HEK293T (cell line): ENCODE measurements around the gene ALK.
"Not testable (repeated sequence)": the region's sequence is repeated elsewhere in the genome, so short reads cannot be mapped to it uniquely, and the experiment has no call there.

Experiments used
- CTCF ChIA-PET: fragments of 350-600 bp; formaldehyde crosslinking; extraction: SDS; loops from one replicate; lab custom pipeline; 2021; ENCODE audit warnings: antibody characterized with exemption, inconsistent platforms; lab: Yijun Ruan, JAX
- POLR2A ChIA-PET: fragments of 350-600 bp; formaldehyde crosslinking; extraction: SDS; loops from one replicate; lab custom pipeline; 2020; ENCODE audit warnings: antibody characterized with exemption, inconsistent platforms; lab: Yijun Ruan, JAX
- DNase-seq: peaks from one replicate; pipeline ENCODE4 v3.0.0; 2012; ENCODE audit warnings: mixed read lengths; ENCODE audit errors: extremely low spot score
- ARNT ChIP-seq: fragments of 450-650 bp; IDR thresholded peaks from 2 replicates; pipeline ENCODE4 v1.6.1; 2017; ENCODE audit warnings: mild to moderate bottlenecking
- BHLHE40 ChIP-seq: fragments of 450-650 bp; IDR thresholded peaks from 2 replicates; pipeline ENCODE4 v1.6.1; 2016; ENCODE audit warnings: mild to moderate bottlenecking, moderate library complexity, borderline replicate concordance
- CTBP1 ChIP-seq: fragments of 450-650 bp; IDR thresholded peaks from 2 replicates; pipeline ENCODE4 v1.6.1; 2016; ENCODE audit warnings: borderline replicate concordance
- ELF4 ChIP-seq: fragments of 450-650 bp; IDR thresholded peaks from 2 replicates; pipeline ENCODE4 v1.6.1; 2017; ENCODE audit warnings: antibody characterized with exemption
- FOXA1 ChIP-seq: fragments of 450-650 bp; IDR thresholded peaks from 2 replicates; pipeline ENCODE4 v1.6.1; 2016; ENCODE audit warnings: mild to moderate bottlenecking
- FOXK2 ChIP-seq: fragments of 450-650 bp; IDR thresholded peaks from 2 replicates; pipeline ENCODE4 v1.6.1; 2016; ENCODE audit warnings: mild to moderate bottlenecking
- FOXM1 ChIP-seq: fragments of 450-650 bp; IDR thresholded peaks from 2 replicates; pipeline ENCODE4 v1.6.1; 2017; ENCODE audit warnings: mild to moderate bottlenecking, borderline replicate concordance
- HDGF ChIP-seq: fragments of 450-650 bp; IDR thresholded peaks from 2 replicates; pipeline ENCODE4 v1.6.1; 2017; ENCODE audit warnings: antibody characterized with exemption, borderline replicate concordance
- L3MBTL2 ChIP-seq: fragments of 450-650 bp; conservative IDR thresholded peaks from 2 replicates; pipeline ENCODE4 v1.6.1; 2016; ENCODE audit warnings: mild to moderate bottlenecking
- LEF1 ChIP-seq: fragments of 450-650 bp; IDR thresholded peaks from 2 replicates; pipeline ENCODE4 v1.6.1; 2017; ENCODE audit warnings: mild to moderate bottlenecking, borderline replicate concordance
- NFRKB ChIP-seq: fragments of 450-650 bp; IDR thresholded peaks from 2 replicates; pipeline ENCODE4 v1.6.1; 2016; ENCODE audit warnings: mild to moderate bottlenecking, moderate library complexity
- PKNOX1 ChIP-seq: fragments of 450-650 bp; IDR thresholded peaks from 2 replicates; pipeline ENCODE4 v1.6.1; 2016
- SP1 ChIP-seq: fragments of 450-650 bp; IDR thresholded peaks from 2 replicates; pipeline ENCODE4 v1.6.1; 2017
- SUZ12 ChIP-seq: fragments of 450-650 bp; IDR thresholded peaks from 2 replicates; pipeline ENCODE4 v1.6.1; 2016; ENCODE audit warnings: mild to moderate bottlenecking
- TARDBP ChIP-seq: fragments of 450-650 bp; IDR thresholded peaks from 2 replicates; pipeline ENCODE4 v1.6.1; 2016
- ZNF384 ChIP-seq: fragments of 450-650 bp; IDR thresholded peaks from 2 replicates; pipeline ENCODE4 v1.6.1; 2016

The ALK gene

GRCh38 chr2:29247336-29247914 lies 674.0 kb downstream of the ALK start:
- CTCF ChIA-PET: no interaction called here
- DNase-seq: no peak
- TF ChIP-seq BHLHE40 (no peak), FOXM1 (no peak), SUZ12 (no peak), ZNF384 (no peak), FOXA1 (no peak), HDGF (no peak), ELF4 (no peak), PKNOX1 (no peak), TARDBP (no peak), ARNT (no peak), L3MBTL2 (no peak), SP1 (no peak), CTBP1 (no peak), FOXK2 (no peak), LEF1 (no peak), NFRKB (no peak)
- POLR2A ChIA-PET: no interaction called here

GRCh38 chr2:29246383-29247300 lies 674.7 kb downstream of the ALK start:
- ChIA-PET CTCF (no interaction called here), POLR2A (no interaction called here)
- no peak for TF ChIP-seq L3MBTL2
- no peak for DNase-seq

- ChIA-PET CTCF (no interaction called here), POLR2A (no interaction called here)
- TF ChIP-seq FOXA1 (no peak), ELF4 (no peak), CTBP1 (no peak), TARDBP (no peak), ARNT (no peak), L3MBTL2 (no peak), SUZ12 (no peak), SP1 (no peak)
- DNase-seq: no peak
Measured at GRCh38 chr2:29245742-29246382, 675.5 kb downstream of the ALK start.

GRCh38 chr2:29245035-29245741 lies 676.2 kb downstream of the ALK start:
- POLR2A ChIA-PET, DNase-seq, CTCF ChIA-PET: not testable (repeated sequence)

- CTCF ChIA-PET: no interaction called here
- POLR2A ChIA-PET: no interaction called here
- DNase-seq: no peak
- TF ChIP-seq PKNOX1 (no peak), FOXA1 (no peak), ZNF384 (no peak), CTBP1 (no peak)
Measured at GRCh38 chr2:29242621-29243375, 678.6 kb downstream of the ALK start.

GRCh38 chr2:29241955-29242565 lies 679.3 kb downstream of the ALK start:
- CTCF ChIA-PET: no interaction called here
- POLR2A ChIA-PET: no interaction called here
- no peak for DNase-seq
- no peak for TF ChIP-seq ARNT
- no peak for TF ChIP-seq ELF4
- TF ChIP-seq FOXM1: no peak
- no peak for TF ChIP-seq FOXA1
- no peak for TF ChIP-seq PKNOX1
- no peak for TF ChIP-seq NFRKB
- no peak for TF ChIP-seq ZNF384
- no peak for TF ChIP-seq TARDBP
- no peak for TF ChIP-seq BHLHE40
